PC-3 (cell line): Measurements from ENCODE around the gene CD99. TPM values are rescaled to one million over a fixed set of nuclear protein-coding genes. Genes with fewer than 3 reads are reported as not detected.

ENCODE experiments used
- ATAC-seq: fragments of 200-7000 bp; cut with Tn5 transposase; 2 replicates; pipeline ENCODE4 v1.9.1; 2020; ENCODE audit warnings: mild to moderate bottlenecking, moderate library complexity
- BruUV-seq: library from RNA; stranded (reverse); fragments of 400-500 nt; replicated peaks from 2 replicates; lab custom pipeline; 2021; lab: Mats Ljungman, UMichigan
- CTCF ChIA-PET: fragments of 300-600 bp; sonication (Branson Sonifier 250); formaldehyde crosslinking; loops from one replicate; lab custom pipeline; 2022; ENCODE audit warnings: antibody characterized with exemption; lab: Charles Lee
- POLR2A ChIA-PET: fragments of 300-600 bp; sonication (Branson Sonifier 250); formaldehyde crosslinking; loops from one replicate; lab custom pipeline; 2022; ENCODE audit warnings: antibody characterized with exemption; ENCODE audit not compliant: unreplicated experiment; lab: Charles Lee
- DNase-seq: peaks from one replicate; pipeline ENCODE4 v3.0.0-alpha.2; 2015
- H2AFZ ChIP-seq: fragments of 300-600 bp; sonication (generic); 2 replicates; pipeline ENCODE4 v1.6.0; 2016; ENCODE audit warnings: antibody characterized with exemption, low read length
- H3F3A ChIP-seq: fragments of 300-600 bp; sonication (generic); one replicate; pipeline ENCODE4 v1.6.0; 2017; ENCODE audit warnings: antibody characterized with exemption, low read length, control low read depth, mild to moderate bottlenecking; ENCODE audit not compliant: unreplicated experiment
- H3K27ac ChIP-seq: fragments of 300-600 bp; sonication (generic); 2 replicates; pipeline ENCODE4 v1.5.1; 2016; ENCODE audit warnings: mild to moderate bottlenecking, low read length
- H3K27me3 ChIP-seq: fragments of 300-600 bp; sonication (generic); 2 replicates; pipeline ENCODE4 v1.6.1; 2016; ENCODE audit warnings: low read length, mixed read lengths
- H3K36me3 ChIP-seq: fragments of 300-600 bp; sonication (generic); 2 replicates; pipeline ENCODE4 v1.6.1; 2016; ENCODE audit warnings: low read depth, mixed run types, low read length, mixed read lengths
- H3K4me1 ChIP-seq: fragments of 300-600 bp; sonication (generic); 2 replicates; pipeline ENCODE4 v1.5.1; 2016; ENCODE audit warnings: low read length; ENCODE audit not compliant: insufficient read depth
- H3K4me2 ChIP-seq: fragments of 300-600 bp; sonication (generic); 2 replicates; pipeline ENCODE4 v1.6.0; 2016; ENCODE audit warnings: low read length
- H3K4me3 ChIP-seq: fragments of 300-600 bp; sonication (generic); 2 replicates; pipeline ENCODE4 v1.5.1; 2016; ENCODE audit warnings: mild to moderate bottlenecking, low read length, mixed read lengths
- H3K79me2 ChIP-seq: fragments of 300-600 bp; sonication (generic); 2 replicates; pipeline ENCODE4 v1.6.1; 2017; ENCODE audit warnings: low read length, mixed read lengths
- H3K9ac ChIP-seq: fragments of 300-600 bp; sonication (generic); 2 replicates; pipeline ENCODE4 v1.6.0; 2016; ENCODE audit warnings: mild to moderate bottlenecking, low read length
- H3K9me2 ChIP-seq: fragments of 300-600 bp; sonication (generic); replicated peaks from 2 replicates; pipeline ENCODE4 v1.6.1; 2016; ENCODE audit warnings: mixed run types, low read length, mixed read lengths
- H3K9me3 ChIP-seq: fragments of 300-600 bp; sonication (generic); 2 replicates; pipeline ENCODE4 v1.6.1; 2016; ENCODE audit warnings: low read length, mixed read lengths
- H4K20me1 ChIP-seq: fragments of 300-600 bp; sonication (generic); 2 replicates; pipeline ENCODE4 v1.6.1; 2016; ENCODE audit warnings: low read length, mixed read lengths
- EZH2 ChIP-seq: fragments of 300-600 bp; sonication (generic); IDR thresholded peaks from one replicate; pipeline ENCODE4 v1.6.1; 2017; ENCODE audit warnings: antibody characterized with exemption, mild to moderate bottlenecking, low read length; ENCODE audit not compliant: unreplicated experiment
- EZH2phosphoT487 ChIP-seq: fragments of 300-600 bp; sonication (generic); IDR thresholded peaks from 2 replicates; pipeline ENCODE4 v1.6.1; 2018; ENCODE audit warnings: mild to moderate bottlenecking, antibody characterized with exemption, low read length, borderline replicate concordance
- intact Hi-C: fragments of 100-400 bp; cut with micrococcal nuclease; formaldehyde crosslinking; loops from 2 replicates; pipeline ENCODE4 v1.9.0; 2023
- total RNA-seq: library from RNA; depleted of rRNA; stranded (reverse); fragments of >200 nt; gene quantifications from 2 replicates; pipeline ENCODE4 v1.2.3, GENCODE V29; 2014
- TF ChIP-seq, protein P1 (sequence below): fragments of 300-600 bp; sonication (generic); conservative IDR thresholded peaks from 2 replicates; pipeline ENCODE4 v1.5.1; 2017; ENCODE audit warnings: antibody characterized with exemption, low read depth, mild to moderate bottlenecking, low read length

Gene CD99
- total RNA-seq, 1 experiment from 2014 or later: 202 TPM

DNA sequence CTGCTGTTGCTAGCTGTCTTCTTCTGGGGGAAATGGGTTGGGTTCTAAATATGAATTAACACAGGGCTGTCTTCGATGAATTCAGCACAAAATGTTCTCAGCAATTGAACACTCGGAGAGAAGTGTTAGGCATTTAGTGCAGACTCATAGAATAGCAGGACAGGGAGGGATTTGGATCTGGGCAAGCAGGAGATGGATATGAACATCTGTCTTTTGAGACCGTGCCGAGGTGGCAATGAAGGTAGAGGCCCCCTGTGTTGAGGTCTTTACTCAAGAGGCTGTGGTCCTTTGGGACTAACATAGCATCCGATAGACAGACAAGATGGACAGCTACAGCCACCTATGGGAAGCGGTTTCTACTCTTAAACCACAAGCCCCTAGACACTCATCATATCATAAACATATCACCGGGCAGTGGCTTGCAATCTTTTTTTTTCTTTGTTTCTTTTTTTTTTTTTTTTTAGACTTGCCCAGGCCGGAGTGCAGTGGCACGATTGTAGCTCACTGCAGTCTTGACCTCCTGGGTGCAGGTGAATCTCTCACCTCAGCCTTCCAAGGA, 6.7 kb downstream of the CD99 start:
- peak overlapping the region; percentile 53; the same call in 1 of the 2 replicates for H3K4me3 ChIP-seq
- TF ChIP-seq, protein P1, sequence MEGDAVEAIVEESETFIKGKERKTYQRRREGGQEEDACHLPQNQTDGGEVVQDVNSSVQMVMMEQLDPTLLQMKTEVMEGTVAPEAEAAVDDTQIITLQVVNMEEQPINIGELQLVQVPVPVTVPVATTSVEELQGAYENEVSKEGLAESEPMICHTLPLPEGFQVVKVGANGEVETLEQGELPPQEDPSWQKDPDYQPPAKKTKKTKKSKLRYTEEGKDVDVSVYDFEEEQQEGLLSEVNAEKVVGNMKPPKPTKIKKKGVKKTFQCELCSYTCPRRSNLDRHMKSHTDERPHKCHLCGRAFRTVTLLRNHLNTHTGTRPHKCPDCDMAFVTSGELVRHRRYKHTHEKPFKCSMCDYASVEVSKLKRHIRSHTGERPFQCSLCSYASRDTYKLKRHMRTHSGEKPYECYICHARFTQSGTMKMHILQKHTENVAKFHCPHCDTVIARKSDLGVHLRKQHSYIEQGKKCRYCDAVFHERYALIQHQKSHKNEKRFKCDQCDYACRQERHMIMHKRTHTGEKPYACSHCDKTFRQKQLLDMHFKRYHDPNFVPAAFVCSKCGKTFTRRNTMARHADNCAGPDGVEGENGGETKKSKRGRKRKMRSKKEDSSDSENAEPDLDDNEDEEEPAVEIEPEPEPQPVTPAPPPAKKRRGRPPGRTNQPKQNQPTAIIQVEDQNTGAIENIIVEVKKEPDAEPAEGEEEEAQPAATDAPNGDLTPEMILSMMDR: no peak
- TF ChIP-seq EZH2phosphoT487: no peak
- no peak for TF ChIP-seq EZH2
- no peaks in the 10 kb centered on the region for H3F3A ChIP-seq
- POLR2A ChIA-PET: no interaction called here
- DNase-seq (no peak), ATAC-seq (no peak)
- peaks cover 94% of the 10 kb centered on the region for H3K79me2 ChIP-seq
- peak overlapping the region; percentile 48 for H3K9ac ChIP-seq
- H3K36me3 ChIP-seq: peaks cover 4% of the 10 kb centered on the region; the same call in 1 of the 2 replicates
- H3K9me2 ChIP-seq: no peaks in the 10 kb centered on the region
- H3K4me1 ChIP-seq: peaks cover 35% of the 10 kb centered on the region
- peak overlapping the region; percentile 93 for H3K27ac ChIP-seq
- H3K4me2 ChIP-seq: peak overlapping the region; percentile 79
- intact Hi-C loops: no loop called here
- H4K20me1 ChIP-seq: no peaks in the 10 kb centered on the region
- H3K9me3 ChIP-seq: no peaks in the 10 kb centered on the region
- BruUV-seq: no TSS peak
- H3K27me3 ChIP-seq: no peaks in the 10 kb centered on the region
- no peak overlapping the region for H2AFZ ChIP-seq
- CTCF ChIA-PET: no interaction called here

DNA sequence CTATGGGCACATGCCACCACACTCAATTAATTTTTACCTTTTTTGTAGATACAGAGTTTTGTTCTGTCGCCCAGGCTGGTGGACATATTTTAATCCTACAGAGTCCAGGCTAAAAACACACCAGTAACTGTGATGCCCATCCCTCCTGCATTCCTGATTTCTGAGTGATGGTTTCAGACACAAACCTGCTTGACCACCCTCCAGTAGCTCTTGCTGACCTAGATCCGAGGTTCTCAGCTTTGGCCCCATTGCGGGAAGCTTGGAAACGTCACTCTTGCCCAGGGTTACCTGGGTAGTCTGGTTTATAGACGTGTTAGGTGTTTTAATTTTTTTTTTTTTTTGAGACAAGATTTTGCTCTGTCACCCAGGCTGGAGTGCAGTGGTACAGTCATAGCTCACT, 7.5 kb downstream of the CD99 start:
- ChIA-PET POLR2A (no interaction called here), CTCF (no interaction called here)
- peaks cover 4% of the 10 kb centered on the region; the same call in 1 of the 2 replicates for H3K36me3 ChIP-seq
- ATAC-seq (peak; percentile 45; the same call in 1 of the 2 replicates), DNase-seq (peak; percentile 89)
- no peaks in the 10 kb centered on the region for H3F3A ChIP-seq
- peaks cover 94% of the 10 kb centered on the region for H3K79me2 ChIP-seq
- peak overlapping the region; percentile 93 for H3K27ac ChIP-seq
- intact Hi-C loops: no loop called here
- BruUV-seq: no TSS peak
- no peaks in the 10 kb centered on the region for H3K9me2 ChIP-seq
- H3K27me3 ChIP-seq: no peaks in the 10 kb centered on the region
- H3K4me1 ChIP-seq: peaks cover 34% of the 10 kb centered on the region
- H4K20me1 ChIP-seq: no peaks in the 10 kb centered on the region
- H3K4me2 ChIP-seq: peak overlapping the region; percentile 79
- H2AFZ ChIP-seq: no peak overlapping the region
- TF ChIP-seq EZH2phosphoT487 (no peak), EZH2 (no peak)
- TF ChIP-seq, protein P1: no peak
- peak overlapping the region; percentile 48 for H3K9ac ChIP-seq
- no peaks in the 10 kb centered on the region for H3K9me3 ChIP-seq
- H3K4me3 ChIP-seq: peak overlapping the region; percentile 53

DNA sequence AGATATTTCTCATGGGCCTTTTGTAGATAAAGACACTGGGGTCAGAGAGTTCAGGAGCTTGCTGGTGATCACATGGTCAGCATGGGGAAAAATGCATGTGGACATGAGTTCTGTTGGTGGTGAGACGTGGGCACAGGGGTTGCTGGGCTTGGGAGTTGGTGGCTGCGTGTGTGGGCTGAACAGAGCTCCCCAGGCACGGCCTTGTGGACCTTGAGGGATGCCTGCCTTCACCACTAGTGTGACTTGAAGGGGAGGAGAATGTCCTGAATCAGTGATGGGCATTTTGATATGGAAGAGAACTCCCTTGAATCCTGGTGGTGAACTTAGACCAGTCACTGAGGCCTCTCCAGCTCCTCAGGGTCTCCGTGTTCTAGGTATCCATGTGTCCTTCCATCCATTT, 8.9 kb downstream of the CD99 start:
- Histone ChIP-seq H3F3A (no peaks in the 10 kb centered on the region), H3K9me2 (no peaks in the 10 kb centered on the region), H3K36me3 (peaks cover 4% of the 10 kb centered on the region; the same call in 1 of the 2 replicates), H4K20me1 (no peaks in the 10 kb centered on the region), H3K4me2 (no peak overlapping the region), H3K27me3 (no peaks in the 10 kb centered on the region), H3K4me3 (no peak overlapping the region), H3K9ac (no peak overlapping the region), H3K9me3 (no peaks in the 10 kb centered on the region), H3K79me2 (peaks cover 94% of the 10 kb centered on the region), H3K27ac (no peak overlapping the region), H3K4me1 (peaks cover 34% of the 10 kb centered on the region), H2AFZ (no peak overlapping the region)
- POLR2A ChIA-PET: no interaction called here
- TF ChIP-seq EZH2 (no peak), EZH2phosphoT487 (no peak)
- TF ChIP-seq, protein P1: no peak
- intact Hi-C loops: no loop called here
- no TSS peak for BruUV-seq
- CTCF ChIA-PET: no interaction called here
- ATAC-seq (no peak), DNase-seq (no peak)
